ENCODE data around the gene ATP8A2.

ATP8A2 gene

DNA sequence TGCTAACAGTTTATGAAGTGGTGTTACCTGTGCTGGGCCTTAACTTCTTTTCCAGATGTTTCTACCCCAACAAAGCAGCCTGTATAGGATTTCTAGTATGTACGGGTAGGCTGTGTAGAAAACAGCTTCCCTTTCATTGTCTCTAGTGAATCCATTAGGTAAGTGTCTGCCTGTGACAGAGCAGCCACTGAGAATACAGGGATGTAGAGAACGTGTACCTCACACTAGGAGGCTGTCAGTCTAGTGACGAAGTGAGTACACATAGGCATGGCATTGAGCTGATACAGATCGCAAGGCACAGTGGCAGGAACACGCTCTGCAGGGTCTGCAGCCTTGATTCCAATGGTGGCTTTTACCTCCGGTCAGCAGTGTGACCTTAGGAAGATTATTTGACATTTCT lies 562.4 kb downstream of the ATP8A2 start:
- no peak for TF ChIP-seq ZFX (IDR thresholded peaks at IDR 0.05; ENCODE audit: borderline replicate concordance)
- TF ChIP-seq, protein P1, sequence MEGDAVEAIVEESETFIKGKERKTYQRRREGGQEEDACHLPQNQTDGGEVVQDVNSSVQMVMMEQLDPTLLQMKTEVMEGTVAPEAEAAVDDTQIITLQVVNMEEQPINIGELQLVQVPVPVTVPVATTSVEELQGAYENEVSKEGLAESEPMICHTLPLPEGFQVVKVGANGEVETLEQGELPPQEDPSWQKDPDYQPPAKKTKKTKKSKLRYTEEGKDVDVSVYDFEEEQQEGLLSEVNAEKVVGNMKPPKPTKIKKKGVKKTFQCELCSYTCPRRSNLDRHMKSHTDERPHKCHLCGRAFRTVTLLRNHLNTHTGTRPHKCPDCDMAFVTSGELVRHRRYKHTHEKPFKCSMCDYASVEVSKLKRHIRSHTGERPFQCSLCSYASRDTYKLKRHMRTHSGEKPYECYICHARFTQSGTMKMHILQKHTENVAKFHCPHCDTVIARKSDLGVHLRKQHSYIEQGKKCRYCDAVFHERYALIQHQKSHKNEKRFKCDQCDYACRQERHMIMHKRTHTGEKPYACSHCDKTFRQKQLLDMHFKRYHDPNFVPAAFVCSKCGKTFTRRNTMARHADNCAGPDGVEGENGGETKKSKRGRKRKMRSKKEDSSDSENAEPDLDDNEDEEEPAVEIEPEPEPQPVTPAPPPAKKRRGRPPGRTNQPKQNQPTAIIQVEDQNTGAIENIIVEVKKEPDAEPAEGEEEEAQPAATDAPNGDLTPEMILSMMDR (IDR thresholded peaks at IDR 0.05): no peak
- H3K27ac ChIP-seq: no peak overlapping the region

DNA sequence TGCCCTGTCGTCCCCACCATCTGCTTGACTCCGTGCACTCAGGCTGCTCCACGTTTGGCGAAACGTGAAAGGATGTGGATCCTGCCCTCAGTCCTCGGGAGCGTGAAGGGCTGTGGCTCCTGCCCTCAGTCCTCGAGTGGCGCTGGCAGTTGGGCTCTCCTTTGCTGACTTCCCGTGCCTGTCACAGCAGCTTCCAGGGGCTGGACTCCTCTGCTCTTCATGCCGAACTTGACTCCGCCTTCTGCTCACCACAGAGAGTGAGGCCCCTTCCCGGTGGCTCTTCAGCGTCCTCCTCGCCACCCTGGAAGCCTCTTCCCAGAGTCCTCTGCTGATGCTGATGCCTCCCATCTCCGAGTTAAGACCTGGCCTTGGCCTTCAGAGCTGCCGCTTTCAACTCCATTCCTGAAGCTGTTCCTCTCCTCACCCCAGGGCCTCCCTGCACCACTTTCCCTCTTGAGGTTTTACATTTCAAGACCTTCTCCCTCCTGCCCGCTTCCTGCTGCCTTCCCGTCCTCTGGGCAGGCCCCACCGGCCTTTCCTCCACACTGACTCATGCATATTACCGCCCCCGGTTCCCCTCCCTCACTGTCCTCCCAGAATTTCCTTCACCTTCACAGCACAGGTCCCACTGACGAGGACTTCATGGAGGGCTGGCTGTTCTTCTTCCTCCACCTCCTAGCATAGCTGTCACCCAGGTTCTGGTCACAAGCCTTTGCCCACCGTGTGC lies 568.4 kb downstream of the ATP8A2 start:
- TF ChIP-seq, protein P1 (IDR thresholded peaks at IDR 0.05): no peak
- TF ChIP-seq ZFX (IDR thresholded peaks at IDR 0.05; ENCODE audit: borderline replicate concordance): no peak
- no peak overlapping the region for H3K27ac ChIP-seq

DNA sequence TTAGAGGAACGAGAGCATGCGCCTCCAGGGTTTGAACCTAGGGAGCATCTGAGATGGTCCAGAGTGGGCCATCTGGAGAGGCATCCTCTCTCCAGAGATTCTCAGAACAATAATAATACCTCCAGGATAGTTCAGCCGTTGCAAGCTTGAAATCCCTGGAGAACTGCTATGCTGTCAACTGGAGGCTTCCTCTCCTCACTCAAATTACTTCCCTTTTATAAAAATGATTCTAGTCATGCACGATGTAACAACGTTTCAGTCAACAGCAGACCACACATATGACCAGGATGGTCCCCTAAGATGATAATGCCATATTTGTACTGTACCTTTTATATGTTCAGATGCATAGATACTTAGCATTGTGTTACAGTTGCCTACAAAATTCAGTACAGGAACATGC lies 571.3 kb downstream of the ATP8A2 start:
- no peak overlapping the region for H3K27ac ChIP-seq
- TF ChIP-seq, protein P1 (IDR thresholded peaks at IDR 0.05): no peak
- no peak for TF ChIP-seq ZFX (IDR thresholded peaks at IDR 0.05; ENCODE audit: borderline replicate concordance)

DNA sequence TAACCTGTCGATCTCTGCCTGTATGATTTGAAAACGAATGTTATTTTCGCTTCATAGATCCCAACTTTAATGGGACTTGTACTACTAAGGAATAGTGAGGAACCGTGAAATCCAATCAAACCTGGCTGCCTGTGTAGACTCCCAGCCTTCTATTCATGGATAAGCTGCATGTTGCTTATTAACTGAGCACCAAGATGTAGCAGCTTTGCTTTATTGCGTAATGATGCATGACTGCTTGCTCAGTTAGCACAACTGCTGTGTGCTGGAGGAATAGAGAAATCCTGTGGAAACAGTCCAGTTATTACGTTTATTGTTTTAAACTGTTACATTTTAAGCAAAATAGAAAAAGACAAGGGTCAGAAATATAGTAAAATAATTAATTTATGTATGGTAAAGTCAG lies 571.9 kb downstream of the ATP8A2 start:
- TF ChIP-seq, protein P1 (IDR thresholded peaks at IDR 0.05): no peak
- no peak for TF ChIP-seq ZFX (IDR thresholded peaks at IDR 0.05; ENCODE audit: borderline replicate concordance)
- H3K27ac ChIP-seq: no peak overlapping the region

DNA sequence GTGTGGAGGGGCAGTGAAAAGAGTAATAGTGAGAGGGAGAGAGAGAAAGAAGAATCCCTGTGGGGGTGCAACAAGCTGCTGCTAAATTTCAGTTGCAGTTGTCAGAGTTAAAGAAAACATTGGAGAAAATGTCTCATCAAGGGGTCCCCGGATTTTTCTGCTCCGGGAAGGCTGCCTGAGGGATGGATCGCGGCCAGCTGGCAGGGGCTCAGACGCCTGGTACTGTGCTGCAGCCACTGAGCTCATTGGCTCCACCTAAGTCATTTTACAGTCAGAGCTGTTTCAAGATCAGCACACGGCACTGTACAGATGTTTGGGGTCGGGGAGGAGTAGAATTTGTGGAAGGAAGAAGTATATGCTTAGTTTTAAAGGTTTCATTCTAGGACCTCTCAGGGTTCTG lies 573.8 kb downstream of the ATP8A2 start:
- H3K27ac ChIP-seq: no peak overlapping the region
- no peak for TF ChIP-seq ZFX (IDR thresholded peaks at IDR 0.05; ENCODE audit: borderline replicate concordance)
- TF ChIP-seq, protein P1 (IDR thresholded peaks at IDR 0.05): no peak

DNA sequence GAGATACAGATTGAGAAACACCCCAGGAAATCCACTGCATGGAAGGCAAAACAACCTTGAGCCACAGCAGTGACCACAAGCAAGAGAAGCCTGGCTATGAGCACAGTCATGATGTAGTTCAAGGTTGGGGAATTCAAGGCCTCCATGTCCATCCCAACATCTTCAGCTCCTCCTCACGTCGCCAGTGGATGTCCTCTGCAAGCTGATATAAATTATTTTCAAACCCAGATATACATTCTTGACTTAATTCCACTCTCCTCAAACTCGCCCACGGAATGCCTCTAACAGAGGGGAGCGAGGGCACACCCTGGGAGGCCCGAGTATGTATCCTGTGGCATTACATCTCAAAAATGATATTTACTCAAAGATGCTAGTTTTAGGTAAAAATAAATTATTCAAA lies 574.5 kb downstream of the ATP8A2 start:
- H3K27ac ChIP-seq: no peak overlapping the region
- TF ChIP-seq, protein P1 (IDR thresholded peaks at IDR 0.05): no peak
- no peak for TF ChIP-seq ZFX (IDR thresholded peaks at IDR 0.05; ENCODE audit: borderline replicate concordance)

DNA sequence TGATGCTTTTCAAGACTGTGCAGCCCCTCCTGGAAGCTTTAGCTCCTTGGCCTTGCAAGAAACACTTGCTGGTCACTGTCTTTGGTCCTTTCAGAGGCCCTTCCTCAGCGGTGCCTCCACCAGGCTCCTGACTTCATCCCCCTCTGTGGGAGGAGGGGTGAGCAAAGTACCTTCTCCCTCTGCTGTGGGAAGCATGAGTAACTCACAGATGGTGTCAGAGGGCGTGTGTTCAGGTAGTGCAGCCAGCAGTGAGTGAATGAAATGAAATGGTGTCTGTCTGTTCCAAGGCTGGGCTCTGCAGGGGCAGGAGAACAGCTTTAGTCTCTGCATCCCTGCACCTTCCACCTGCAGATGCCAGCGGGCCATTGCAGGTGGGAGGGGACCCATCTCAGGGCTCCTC lies 577.1 kb downstream of the ATP8A2 start:
- H3K27ac ChIP-seq: no peak overlapping the region
- TF ChIP-seq, protein P1 (IDR thresholded peaks at IDR 0.05): no peak
- no peak for TF ChIP-seq ZFX (IDR thresholded peaks at IDR 0.05; ENCODE audit: borderline replicate concordance)

All from 22Rv1 (cell line).